GM18526 (cell line): Measurements from ENCODE around the gene AFP.

Source experiments
- POLR2A ChIP-seq: IDR thresholded peaks from 3 replicates; pipeline ENCODE4 v1.6.1; 2011; ENCODE audit not compliant: insufficient read length; ENCODE audit errors: extremely low read depth

The AFP gene

GRCh38 chr4:73435984-73436383 lies at the start of gene AFP:
TSS of gene AFP (plus strand) at chr4:73436221. CDS start at chr4:73436263, 42 bp downstream.
- no peak for TF ChIP-seq POLR2A

- no peak for TF ChIP-seq POLR2A
Observed at GRCh38 chr4:73387552-73387951, 48.5 kb upstream of the AFP start.

DNA sequence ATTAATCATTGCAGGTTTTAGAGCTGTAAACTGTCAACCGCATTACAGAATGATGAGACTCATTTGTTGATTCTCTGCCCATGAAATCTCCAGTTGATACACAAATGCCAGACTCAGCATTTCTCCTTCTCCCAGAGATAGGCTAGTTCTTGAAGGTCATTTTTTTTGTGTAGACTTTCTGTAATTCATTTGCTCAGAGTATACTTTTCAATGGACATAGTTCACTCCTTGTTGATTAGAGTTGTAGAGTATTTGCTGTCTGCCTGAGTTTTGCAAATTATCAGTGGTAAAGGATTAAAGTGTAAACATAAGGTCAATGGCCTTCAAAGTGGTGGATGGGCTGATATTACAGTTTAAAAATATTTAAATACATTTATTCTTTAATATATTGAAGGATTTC lies 47.1 kb upstream of the AFP start:
- no peak for TF ChIP-seq POLR2A

- TF ChIP-seq POLR2A: no peak
Observed at GRCh38 chr4:73391774-73392173, 44.2 kb upstream of the AFP start.

DNA sequence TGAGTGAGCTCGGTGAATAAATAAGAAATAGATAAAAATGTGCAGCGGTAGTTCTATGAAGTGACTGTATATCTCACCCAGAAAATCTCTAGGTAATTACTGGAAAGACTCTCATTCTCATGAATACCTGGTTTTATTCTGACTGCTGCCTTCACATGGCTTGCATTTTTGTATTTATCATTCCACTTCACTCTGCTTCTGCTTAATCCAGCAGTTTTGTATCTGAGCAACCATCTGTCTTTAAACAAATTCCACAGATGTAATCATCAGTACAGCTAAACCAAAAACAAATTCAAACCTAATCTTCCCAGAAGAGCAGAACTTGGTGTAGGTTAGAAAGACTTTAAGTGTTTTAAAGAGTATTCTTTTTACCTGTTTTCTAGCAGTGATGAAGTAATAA lies 43.1 kb upstream of the AFP start:
- TF ChIP-seq POLR2A: no peak

DNA sequence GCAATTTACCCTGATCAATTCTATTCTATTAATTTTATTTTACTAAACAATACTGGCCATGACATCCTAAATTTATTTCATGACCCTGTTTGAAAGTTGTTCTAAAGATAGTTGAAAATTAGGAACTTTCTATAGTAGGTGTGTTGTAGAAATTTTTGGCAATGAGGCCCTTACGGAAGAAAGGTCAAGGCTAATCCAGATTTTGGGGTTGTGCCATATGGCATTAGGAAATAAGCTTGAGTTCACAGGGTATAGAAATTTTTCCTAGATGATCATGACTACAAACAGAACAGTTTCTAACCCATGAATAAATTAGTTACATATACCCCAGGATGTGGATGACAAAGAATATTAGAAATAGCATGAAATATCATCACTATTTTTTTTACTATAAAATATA lies 39.7 kb upstream of the AFP start:
- TF ChIP-seq POLR2A: no peak

- TF ChIP-seq POLR2A: no peak
Observed at GRCh38 chr4:73396993-73397972, 38.7 kb upstream of the AFP start.

DNA sequence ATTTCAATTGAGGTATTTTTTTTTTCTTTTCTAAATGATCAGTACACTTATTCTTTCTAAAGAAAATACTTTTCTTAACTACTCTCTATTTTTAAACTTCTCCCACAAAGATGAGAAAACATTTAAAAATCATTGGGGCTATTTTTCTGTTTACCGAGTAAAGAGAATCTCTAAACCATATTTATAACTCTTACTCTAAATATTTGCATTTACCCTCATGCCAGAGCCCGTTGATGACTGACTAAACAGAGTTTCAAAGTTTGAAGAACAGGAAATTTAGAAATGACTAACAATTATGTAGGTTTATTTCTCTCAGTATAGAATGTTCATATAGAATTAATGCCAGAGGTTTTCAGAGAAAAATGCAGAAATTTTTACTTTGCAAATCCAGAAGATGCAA lies 34.6 kb upstream of the AFP start:
- no peak for TF ChIP-seq POLR2A

GRCh38 chr4:73404042-73404441 lies 32.0 kb upstream of the AFP start, which contains the start of gene ALB:
TSS of gene ALB (plus strand) at chr4:73404287. CDS start at chr4:73404328, 41 bp downstream.
- no peak for TF ChIP-seq POLR2A

- no peak for TF ChIP-seq POLR2A
Observed at GRCh38 chr4:73404457-73404856, 31.6 kb upstream of the AFP start.

DNA sequence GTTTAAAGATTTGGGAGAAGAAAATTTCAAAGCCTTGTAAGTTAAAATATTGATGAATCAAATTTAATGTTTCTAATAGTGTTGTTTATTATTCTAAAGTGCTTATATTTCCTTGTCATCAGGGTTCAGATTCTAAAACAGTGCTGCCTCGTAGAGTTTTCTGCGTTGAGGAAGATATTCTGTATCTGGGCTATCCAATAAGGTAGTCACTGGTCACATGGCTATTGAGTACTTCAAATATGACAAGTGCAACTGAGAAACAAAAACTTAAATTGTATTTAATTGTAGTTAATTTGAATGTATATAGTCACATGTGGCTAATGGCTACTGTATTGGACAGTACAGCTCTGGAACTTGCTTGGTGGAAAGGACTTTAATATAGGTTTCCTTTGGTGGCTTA lies 30.9 kb upstream of the AFP start:
- TF ChIP-seq POLR2A: no peak

GRCh38 chr4:73406548-73406875 lies 29.5 kb upstream of the AFP start:
- no peak for TF ChIP-seq POLR2A

DNA sequence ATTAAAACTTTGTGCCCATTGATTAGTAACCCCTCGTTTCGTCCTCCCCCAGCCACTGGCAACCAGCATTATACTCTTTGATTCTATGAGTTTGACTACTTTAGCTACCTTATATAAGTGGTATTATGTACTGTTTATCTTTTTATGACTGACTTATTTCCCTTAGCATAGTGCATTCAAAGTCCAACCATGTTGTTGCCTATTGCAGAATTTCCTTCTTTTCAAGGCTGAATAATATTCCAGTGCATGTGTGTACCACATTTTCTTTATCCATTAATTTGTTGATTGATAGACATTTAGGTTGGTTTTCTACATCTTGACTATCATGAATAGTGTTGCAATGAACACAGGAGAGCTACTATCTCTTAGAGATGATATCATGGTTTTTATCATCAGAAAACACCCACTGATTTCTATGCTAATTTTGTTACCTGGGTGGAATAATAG lies 28.8 kb upstream of the AFP start:
- TF ChIP-seq POLR2A: no peak

DNA sequence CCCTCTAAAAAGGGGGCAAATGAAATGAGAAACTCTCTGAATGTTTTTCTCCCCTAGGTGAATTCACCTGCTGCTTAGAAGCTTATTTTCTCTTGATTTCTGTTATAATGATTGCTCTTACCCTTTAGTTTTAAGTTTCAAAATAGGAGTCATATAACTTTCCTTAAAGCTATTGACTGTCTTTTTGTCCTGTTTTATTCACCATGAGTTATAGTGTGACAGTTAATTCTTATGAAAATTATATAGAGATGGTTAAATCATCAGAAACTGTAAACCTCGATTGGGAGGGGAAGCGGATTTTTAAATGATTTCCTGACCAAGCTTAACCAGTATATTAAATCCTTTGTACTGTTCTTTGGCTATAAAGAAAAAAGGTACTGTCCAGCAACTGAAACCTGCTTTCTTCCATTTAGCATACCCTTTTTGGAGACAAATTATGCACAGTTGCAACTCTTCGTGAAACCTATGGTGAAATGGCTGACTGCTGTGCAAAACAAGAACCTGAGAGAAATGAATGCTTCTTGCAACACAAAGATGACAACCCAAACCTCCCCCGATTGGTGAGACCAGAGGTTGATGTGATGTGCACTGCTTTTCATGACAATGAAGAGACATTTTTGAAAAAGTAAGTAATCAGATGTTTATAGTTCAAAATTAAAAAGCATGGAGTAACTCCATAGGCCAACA lies 27.7 kb upstream of the AFP start:
- TF ChIP-seq POLR2A: no peak

GRCh38 chr4:73409012-73409862 lies 26.8 kb upstream of the AFP start:
- no peak for TF ChIP-seq POLR2A

- TF ChIP-seq POLR2A: no peak
Observed at GRCh38 chr4:73409978-73410548, 26.0 kb upstream of the AFP start.
